ENCODE measurements around the gene PPOX. TPM values are rescaled to one million over a fixed set of nuclear protein-coding genes. Genes with fewer than 3 reads are reported as not detected.

The PPOX gene
- total RNA-seq, 1 donor from 2014 or later = 18.3 TPM

- H3K36me3 ChIP-seq = no peaks in the 10 kb centered on the region
- peaks cover 16% of the 10 kb centered on the region for H3K27me3 Mint-ChIP-seq (ENCODE audit: insufficient read depth, low read depth)
- no peak overlapping the region for H2AFZ ChIP-seq (replicated peaks)
- no peak overlapping the region for H3K4me3 Mint-ChIP-seq
- no peaks in the 10 kb centered on the region for H4K20me1 ChIP-seq (ENCODE audit: low read depth)
- H3K4me1 Mint-ChIP-seq = no peaks in the 10 kb centered on the region
- TF ChIP-seq, protein P1, sequence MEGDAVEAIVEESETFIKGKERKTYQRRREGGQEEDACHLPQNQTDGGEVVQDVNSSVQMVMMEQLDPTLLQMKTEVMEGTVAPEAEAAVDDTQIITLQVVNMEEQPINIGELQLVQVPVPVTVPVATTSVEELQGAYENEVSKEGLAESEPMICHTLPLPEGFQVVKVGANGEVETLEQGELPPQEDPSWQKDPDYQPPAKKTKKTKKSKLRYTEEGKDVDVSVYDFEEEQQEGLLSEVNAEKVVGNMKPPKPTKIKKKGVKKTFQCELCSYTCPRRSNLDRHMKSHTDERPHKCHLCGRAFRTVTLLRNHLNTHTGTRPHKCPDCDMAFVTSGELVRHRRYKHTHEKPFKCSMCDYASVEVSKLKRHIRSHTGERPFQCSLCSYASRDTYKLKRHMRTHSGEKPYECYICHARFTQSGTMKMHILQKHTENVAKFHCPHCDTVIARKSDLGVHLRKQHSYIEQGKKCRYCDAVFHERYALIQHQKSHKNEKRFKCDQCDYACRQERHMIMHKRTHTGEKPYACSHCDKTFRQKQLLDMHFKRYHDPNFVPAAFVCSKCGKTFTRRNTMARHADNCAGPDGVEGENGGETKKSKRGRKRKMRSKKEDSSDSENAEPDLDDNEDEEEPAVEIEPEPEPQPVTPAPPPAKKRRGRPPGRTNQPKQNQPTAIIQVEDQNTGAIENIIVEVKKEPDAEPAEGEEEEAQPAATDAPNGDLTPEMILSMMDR (IDR thresholded peaks at IDR 0.05) = no peak
- TF ChIP-seq EZH2phosphoT487 (IDR thresholded peaks at IDR 0.05) (no peak), EZH2 (IDR thresholded peaks at IDR 0.05) (no peak)
- no peaks in the 10 kb centered on the region for H3K36me3 Mint-ChIP-seq
- H3F3A ChIP-seq (ENCODE audit: low read depth) = no peaks in the 10 kb centered on the region
- no peaks in the 10 kb centered on the region for H3K9me3 ChIP-seq (ENCODE audit: low read depth)
- H3K27ac ChIP-seq = no peak overlapping the region
- no peak overlapping the region for H3K9ac ChIP-seq
- no peak overlapping the region for H3K4me3 ChIP-seq
- no peak for DNase-seq (ENCODE audit: low spot score)
- no peak overlapping the region for H3K4me2 ChIP-seq
- H3K27ac Mint-ChIP-seq = no peak overlapping the region
- no peaks in the 10 kb centered on the region for H3K79me2 ChIP-seq (ENCODE audit: low read depth)
- no peaks in the 10 kb centered on the region for H3K4me1 ChIP-seq
- no peaks in the 10 kb centered on the region for H3K9me3 Mint-ChIP-seq
- no peaks in the 10 kb centered on the region for H3K27me3 ChIP-seq
Measured at GRCh38 chr1:161185282-161185682, 19.1 kb downstream of the PPOX start.

DNA sequence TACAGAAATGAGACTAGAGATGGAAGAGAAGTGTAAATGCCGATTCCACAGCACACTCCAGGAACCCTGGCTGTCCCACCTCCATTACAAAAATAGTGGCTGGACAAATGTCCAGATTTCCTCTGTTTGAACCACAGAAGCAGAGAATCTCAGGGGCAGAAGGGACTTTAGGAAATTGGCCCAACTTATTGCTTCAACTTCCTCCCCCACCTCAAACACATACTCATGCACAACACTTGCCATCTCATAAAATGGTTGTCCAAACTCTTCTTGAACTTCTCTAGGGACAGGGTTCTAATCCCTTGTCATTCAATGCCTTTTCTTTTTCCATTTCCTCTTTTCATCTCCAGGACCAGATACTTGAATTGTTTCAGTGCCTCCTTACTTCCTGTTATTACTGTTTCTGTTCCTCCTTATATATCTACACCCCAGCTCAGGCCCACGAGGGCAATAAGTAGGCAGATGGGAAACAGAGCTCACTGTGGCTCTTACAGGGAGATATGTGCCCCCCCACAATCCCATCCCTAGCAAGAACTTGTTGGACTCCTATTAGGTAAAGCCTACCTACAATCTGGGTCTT is 19.6 kb downstream of the PPOX start:
- Histone ChIP-seq H3K9ac (no peak overlapping the region), H3K4me2 (no peak overlapping the region), H3K4me3 (no peak overlapping the region), H3K27me3 (no peaks in the 10 kb centered on the region), H3K36me3 (no peaks in the 10 kb centered on the region), H2AFZ (replicated peaks) (no peak overlapping the region), H3K9me3 (ENCODE audit: low read depth) (no peaks in the 10 kb centered on the region), H3F3A (ENCODE audit: low read depth) (no peaks in the 10 kb centered on the region), H3K4me1 (no peaks in the 10 kb centered on the region), H3K79me2 (ENCODE audit: low read depth) (no peaks in the 10 kb centered on the region), H3K27ac (no peak overlapping the region), H4K20me1 (ENCODE audit: low read depth) (no peaks in the 10 kb centered on the region)
- Mint-ChIP-seq H3K4me1 (peaks cover 3% of the 10 kb centered on the region), H3K27ac (no peak overlapping the region), H3K9me3 (no peaks in the 10 kb centered on the region), H3K4me3 (no peak overlapping the region), H3K27me3 (ENCODE audit: insufficient read depth, low read depth) (peaks cover 14% of the 10 kb centered on the region), H3K36me3 (no peaks in the 10 kb centered on the region)
- no peak for TF ChIP-seq EZH2phosphoT487 (IDR thresholded peaks at IDR 0.05)
- TF ChIP-seq, protein P1 (IDR thresholded peaks at IDR 0.05) = no peak
- TF ChIP-seq EZH2 (IDR thresholded peaks at IDR 0.05) = no peak
- no peak for DNase-seq (ENCODE audit: low spot score)

- Histone ChIP-seq H4K20me1 (ENCODE audit: low read depth) (no peaks in the 10 kb centered on the region), H3K27ac (no peak overlapping the region), H3K4me2 (no peak overlapping the region), H2AFZ (replicated peaks) (no peak overlapping the region), H3K9me3 (ENCODE audit: low read depth) (no peaks in the 10 kb centered on the region), H3K27me3 (no peaks in the 10 kb centered on the region), H3K9ac (no peak overlapping the region), H3K36me3 (no peaks in the 10 kb centered on the region), H3K4me1 (no peaks in the 10 kb centered on the region), H3F3A (ENCODE audit: low read depth) (no peaks in the 10 kb centered on the region), H3K79me2 (ENCODE audit: low read depth) (no peaks in the 10 kb centered on the region), H3K4me3 (no peak overlapping the region)
- H3K36me3 Mint-ChIP-seq = no peaks in the 10 kb centered on the region
- DNase-seq (ENCODE audit: low spot score) = no peak
- no peak overlapping the region for H3K27ac Mint-ChIP-seq
- TF ChIP-seq, protein P1 (IDR thresholded peaks at IDR 0.05) = no peak
- TF ChIP-seq EZH2 (IDR thresholded peaks at IDR 0.05) (no peak), EZH2phosphoT487 (IDR thresholded peaks at IDR 0.05) (no peak)
- peaks cover 19% of the 10 kb centered on the region for H3K27me3 Mint-ChIP-seq (ENCODE audit: insufficient read depth, low read depth)
- no peak overlapping the region for H3K4me3 Mint-ChIP-seq
- H3K9me3 Mint-ChIP-seq = no peaks in the 10 kb centered on the region
- H3K4me1 Mint-ChIP-seq = peaks cover 7% of the 10 kb centered on the region
Measured at GRCh38 chr1:161187311-161187710, 21.1 kb downstream of the PPOX start.

Data from neural progenitor cell (in vitro differentiated cells).